22Rv1 (cell line): Measurements from ENCODE around the gene LCMT1.
"Not testable (repeated sequence)": the region's sequence is repeated elsewhere in the genome, so short reads cannot be mapped to it uniquely, and the experiment has no call there.

ENCODE experiments used
- H3K27ac ChIP-seq: fragments of 450-650 bp; 2 replicates; pipeline ENCODE4 v1.5.1; 2017
- CTCF ChIP-seq: fragments of 450-650 bp; IDR thresholded peaks from 2 replicates; pipeline ENCODE4 v1.5.1; 2017; ENCODE audit warnings: mild to moderate bottlenecking
- ZFX ChIP-seq: fragments of 450-650 bp; IDR thresholded peaks from 2 replicates; pipeline ENCODE4 v1.6.1; 2017; ENCODE audit warnings: antibody characterized with exemption, borderline replicate concordance

Gene LCMT1

GRCh38 chr16:25111403-25112166 is at the start of gene LCMT1:
LCMT1 (plus strand) TSS chr16:25111742; CDS start chr16:25111884, 142 bp downstream.
- TF ChIP-seq CTCF (no peak), ZFX (no peak)
- H3K27ac ChIP-seq, result peak within 1 kb of the TSS; percentile 85

DNA sequence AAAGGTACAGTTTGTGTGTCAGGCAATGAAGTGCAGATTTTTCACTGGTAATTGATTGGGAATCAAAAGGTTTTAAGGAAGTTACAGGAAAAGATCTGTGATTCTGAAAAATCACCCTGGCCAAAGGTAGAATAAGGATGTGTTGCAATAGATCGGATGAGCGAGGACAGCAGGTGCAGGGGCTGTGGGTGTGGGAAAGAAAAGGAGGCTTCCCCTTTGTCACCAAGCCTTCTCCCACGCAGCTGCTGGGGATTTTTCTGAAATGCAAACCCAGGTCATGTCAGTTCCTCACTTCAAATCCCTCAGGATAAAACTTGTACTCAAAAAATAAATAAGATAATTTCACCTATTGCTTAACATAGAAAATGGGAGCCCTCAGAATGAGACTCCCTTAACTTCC is 48.4 kb upstream of the LCMT1 start:
- no peak overlapping the region for H3K27ac ChIP-seq
- TF ChIP-seq ZFX, result no peak
- TF ChIP-seq CTCF, result no peak

DNA sequence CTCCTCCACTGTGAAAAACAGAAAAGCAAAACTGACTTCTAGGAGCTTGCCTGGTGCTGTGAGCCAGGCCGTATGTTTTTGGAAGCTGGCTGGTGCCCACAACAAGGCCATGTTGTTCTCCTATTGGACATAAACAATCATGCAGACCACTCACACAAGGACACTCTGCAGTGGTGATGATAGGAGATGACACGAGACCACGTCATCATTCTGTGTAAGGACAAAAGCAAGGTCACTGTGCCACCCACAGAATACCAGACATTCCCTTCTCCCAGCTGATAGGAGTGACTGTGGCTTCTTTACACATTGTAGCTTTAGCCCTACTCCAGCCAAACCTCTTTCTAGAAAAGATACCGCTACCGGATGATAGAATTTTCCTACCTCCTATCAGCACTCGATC is 47.7 kb upstream of the LCMT1 start:
- no peak overlapping the region for H3K27ac ChIP-seq
- no peak for TF ChIP-seq ZFX
- TF ChIP-seq CTCF, result no peak

- H3K27ac ChIP-seq, result not testable (repeated sequence)
Measured at GRCh38 chr16:25064281-25064680, 47.3 kb upstream of the LCMT1 start.

DNA sequence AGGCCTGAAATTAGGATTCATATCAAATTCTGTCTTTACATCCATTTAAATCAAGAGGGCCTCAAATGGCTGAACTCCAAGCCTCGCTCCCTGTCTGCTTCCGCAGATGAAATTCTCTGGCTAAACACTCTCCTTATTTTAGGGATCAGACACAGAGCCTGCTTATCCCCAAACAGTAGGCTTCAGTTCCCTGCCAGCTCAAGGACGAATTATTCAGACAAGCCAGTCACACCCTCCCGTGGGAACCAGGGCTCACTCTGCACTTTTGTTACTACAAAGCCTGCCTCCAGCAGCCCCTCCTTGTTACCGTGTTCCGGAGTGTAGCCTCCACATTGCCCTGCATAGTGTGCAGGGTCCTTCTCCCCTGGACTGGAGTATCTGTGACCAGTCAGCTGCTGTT is 46.6 kb upstream of the LCMT1 start:
- TF ChIP-seq ZFX (no peak), CTCF (no peak)
- no peak overlapping the region for H3K27ac ChIP-seq

- H3K27ac ChIP-seq, result no peak overlapping the region
- no peak for TF ChIP-seq CTCF
- no peak for TF ChIP-seq ZFX
Measured at GRCh38 chr16:25065899-25066298, 45.6 kb upstream of the LCMT1 start.

DNA sequence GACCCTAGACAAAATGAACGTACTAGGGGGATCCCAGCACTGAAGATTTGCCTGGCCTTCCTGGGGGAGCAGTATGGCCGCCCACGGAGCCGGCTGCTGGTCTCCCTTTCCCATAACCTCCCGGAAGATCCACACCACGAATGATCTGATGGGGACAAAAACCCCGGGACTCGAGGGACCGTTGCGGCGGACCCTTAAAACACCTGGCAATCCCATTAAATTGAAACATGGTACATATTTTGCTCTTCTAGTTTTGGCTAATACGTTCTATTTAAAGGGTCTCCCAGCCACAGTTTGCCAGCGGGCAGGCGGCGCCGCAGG is 45.2 kb upstream of the LCMT1 start:
- TF ChIP-seq CTCF (no peak), ZFX (no peak)
- H3K27ac ChIP-seq, result no peak overlapping the region
